HEK293 (cell line): ENCODE data around the gene HCFC1.

Experiments
- CTCF ChIA-PET: fragments of 350-600 bp; formaldehyde crosslinking; extraction: SDS; loops from one replicate; lab custom pipeline; 2021; ENCODE audit warnings: antibody characterized with exemption; lab: Yijun Ruan, JAX
- POLR2A ChIA-PET: fragments of 300-600 bp; formaldehyde crosslinking; extraction: SDS; loops from one replicate; lab custom pipeline; 2020; ENCODE audit warnings: antibody characterized with exemption, inconsistent platforms; lab: Yijun Ruan, JAX
- H3K27ac ChIP-seq: fragments of 200-500 bp; sonication (Bioruptor generic); 2 replicates; pipeline ENCODE4 v1.5.1; 2014; ENCODE audit warnings: low read depth, low read length, control low read depth, inconsistent platforms; ENCODE audit errors: extremely low read depth
- H3K36me3 ChIP-seq, 2 experiments: fragments of 200-500 bp in 1 of 2; sonication (Bioruptor generic) in 1 of 2; 1 replicate in 1 of 2; 2 replicates in 1 of 2; pipeline ENCODE4 v1.5.1; 2014 to 2017; ENCODE audit warnings: inconsistent platforms in 2 of 2, low read length in 2 of 2; ENCODE audit not compliant: control insufficient read depth in 2 of 2, insufficient read depth in 1 of 2
- H3K4me1 ChIP-seq: fragments of 200-500 bp; sonication (Bioruptor generic); 2 replicates; pipeline ENCODE4 v1.5.1; 2014; ENCODE audit warnings: mild to moderate bottlenecking, low read length, inconsistent platforms; ENCODE audit not compliant: control insufficient read depth, insufficient read depth
- H3K4me3 ChIP-seq: 2 replicates; pipeline ENCODE4 v1.5.1; 2011; ENCODE audit warnings: low read depth, mild to moderate bottlenecking, control low read depth, low read length, moderate library complexity
- H3K9me3 ChIP-seq: fragments of 200-500 bp; sonication (Bioruptor generic); 2 replicates; pipeline ENCODE4 v1.5.1; 2014; ENCODE audit warnings: low read depth, low read length, inconsistent platforms; ENCODE audit not compliant: control insufficient read depth, insufficient read depth
- AEBP2 ChIP-seq: fragments of 450-650 bp; formaldehyde crosslinking; IDR thresholded peaks from 2 replicates; pipeline ENCODE4 v1.5.1; 2016; ENCODE audit warnings: missing biosample characterization, missing genetic modification characterization, borderline replicate concordance
- BCL6B ChIP-seq: fragments of 450-650 bp; formaldehyde crosslinking; IDR thresholded peaks from 2 replicates; pipeline ENCODE4 v1.5.1; 2017; ENCODE audit warnings: missing biosample characterization, missing genetic modification characterization
- KLF1 ChIP-seq: fragments of 450-650 bp; formaldehyde crosslinking; IDR thresholded peaks from 2 replicates; pipeline ENCODE4 v1.5.1; 2016; ENCODE audit warnings: missing biosample characterization, missing genetic modification characterization
- PATZ1 ChIP-seq: fragments of 450-650 bp; formaldehyde crosslinking; IDR thresholded peaks from 2 replicates; pipeline ENCODE4 v1.5.1; 2016; ENCODE audit warnings: missing biosample characterization, missing genetic modification characterization
- SALL2 ChIP-seq: fragments of 450-650 bp; formaldehyde crosslinking; IDR thresholded peaks from 2 replicates; pipeline ENCODE4 v1.5.0; 2017; ENCODE audit warnings: missing biosample characterization, mild to moderate bottlenecking, missing genetic modification characterization, borderline replicate concordance
- YY1 ChIP-seq: fragments of 450-650 bp; formaldehyde crosslinking; IDR thresholded peaks from 2 replicates; pipeline ENCODE4 v1.5.1; 2018; ENCODE audit warnings: missing biosample characterization, missing genetic modification characterization
- ZBTB1 ChIP-seq: fragments of 450-650 bp; formaldehyde crosslinking; IDR thresholded peaks from 2 replicates; pipeline ENCODE4 v1.5.1; 2016; ENCODE audit warnings: missing biosample characterization, missing genetic modification characterization
- ZEB2 ChIP-seq: fragments of 450-650 bp; formaldehyde crosslinking; IDR thresholded peaks from 2 replicates; pipeline ENCODE4 v1.5.1; 2016; ENCODE audit warnings: missing biosample characterization, missing genetic modification characterization
- ZFHX2 ChIP-seq: fragments of 450-650 bp; formaldehyde crosslinking; conservative IDR thresholded peaks from 2 replicates; pipeline ENCODE4 v1.5.1; 2016; ENCODE audit warnings: missing biosample characterization, missing genetic modification characterization
- ZNF112 ChIP-seq: fragments of 450-650 bp; formaldehyde crosslinking; IDR thresholded peaks from 2 replicates; pipeline ENCODE4 v1.5.0; 2017; ENCODE audit warnings: missing biosample characterization, missing genetic modification characterization
- ZNF132 ChIP-seq: fragments of 450-650 bp; formaldehyde crosslinking; IDR thresholded peaks from 2 replicates; pipeline ENCODE4 v1.5.1; 2017; ENCODE audit warnings: missing biosample characterization, missing genetic modification characterization, borderline replicate concordance
- ZNF155 ChIP-seq: fragments of 450-650 bp; formaldehyde crosslinking; IDR thresholded peaks from 2 replicates; pipeline ENCODE4 v1.5.1; 2016; ENCODE audit warnings: missing biosample characterization, missing genetic modification characterization
- ZNF174 ChIP-seq: fragments of 450-650 bp; formaldehyde crosslinking; IDR thresholded peaks from 2 replicates; pipeline ENCODE4 v1.5.0; 2017; ENCODE audit warnings: missing biosample characterization, mild to moderate bottlenecking, missing genetic modification characterization
- ZNF211 ChIP-seq: fragments of 450-650 bp; formaldehyde crosslinking; IDR thresholded peaks from 2 replicates; pipeline ENCODE4 v1.5.1; 2016; ENCODE audit warnings: low read depth, missing biosample characterization, missing genetic modification characterization
- ZNF214 ChIP-seq: fragments of 450-650 bp; formaldehyde crosslinking; IDR thresholded peaks from 2 replicates; pipeline ENCODE4 v1.5.1; 2017; ENCODE audit warnings: missing biosample characterization, mild to moderate bottlenecking, missing genetic modification characterization, borderline replicate concordance
- ZNF341 ChIP-seq: fragments of 450-650 bp; formaldehyde crosslinking; IDR thresholded peaks from 2 replicates; pipeline ENCODE4; 2016; ENCODE audit warnings: low read depth, missing biosample characterization, missing genetic modification characterization
- ZNF398 ChIP-seq: fragments of 450-650 bp; formaldehyde crosslinking; IDR thresholded peaks from 2 replicates; pipeline ENCODE4 v1.5.1; 2017; ENCODE audit warnings: missing biosample characterization, missing genetic modification characterization
- ZNF501 ChIP-seq: fragments of 450-650 bp; formaldehyde crosslinking; IDR thresholded peaks from 2 replicates; pipeline ENCODE4 v1.5.1; 2016; ENCODE audit warnings: missing biosample characterization, missing genetic modification characterization
- ZNF560 ChIP-seq: fragments of 450-650 bp; formaldehyde crosslinking; IDR thresholded peaks from 2 replicates; pipeline ENCODE4 v1.5.1; 2017; ENCODE audit warnings: missing biosample characterization, missing genetic modification characterization, borderline replicate concordance
- ZNF600 ChIP-seq: fragments of 450-650 bp; formaldehyde crosslinking; IDR thresholded peaks from 2 replicates; pipeline ENCODE4 v1.5.1; 2016; ENCODE audit warnings: missing biosample characterization, missing genetic modification characterization
- ZNF623 ChIP-seq: fragments of 450-650 bp; formaldehyde crosslinking; IDR thresholded peaks from 2 replicates; pipeline ENCODE4 v1.5.1; 2016; ENCODE audit warnings: missing biosample characterization, missing genetic modification characterization
- ZNF670 ChIP-seq: fragments of 450-650 bp; formaldehyde crosslinking; IDR thresholded peaks from 2 replicates; pipeline ENCODE4 v1.5.1; 2016; ENCODE audit warnings: missing biosample characterization, missing genetic modification characterization, low read depth
- ZNF701 ChIP-seq: fragments of 450-650 bp; formaldehyde crosslinking; IDR thresholded peaks from 2 replicates; pipeline ENCODE4 v1.5.1; 2016; ENCODE audit warnings: missing biosample characterization, missing genetic modification characterization
- ZNF791 ChIP-seq: fragments of 450-650 bp; formaldehyde crosslinking; IDR thresholded peaks from 2 replicates; pipeline ENCODE4 v1.5.1; 2016; ENCODE audit warnings: missing biosample characterization, missing genetic modification characterization
- ZSCAN5A ChIP-seq: fragments of 450-650 bp; formaldehyde crosslinking; IDR thresholded peaks from 2 replicates; pipeline ENCODE4 v1.5.1; 2016; ENCODE audit warnings: missing biosample characterization, missing genetic modification characterization

The HCFC1 gene

GRCh38 chrX:153928846-153929245 lies 42.8 kb downstream of the HCFC1 start:
- POLR2A ChIA-PET = interaction anchor here (0.6 to 4.2 kb wide), 31 partner anchors 8 to 241 kb away, joined by 3 to 67 read pairs (median 5); partner anchors contain the start of genes HCFC1, IDH3G, L1CAM and RENBP
- Histone ChIP-seq H3K36me3 (peaks cover 23 to 47% of the 10 kb centered on the region in 2 experiments), H3K4me3 (no peak overlapping the region; the same call in 1 of the 2 replicates), H3K9me3 (no peaks in the 10 kb centered on the region), H3K4me1 (peaks cover 13% of the 10 kb centered on the region), H3K27ac (peak overlapping the region; percentile 62)
- TF ChIP-seq KLF1 (tag by site-specific recombination) (peak; percentile 56), ZFHX2 (tag by site-specific recombination) (0 out of 2 replicates have a peak, but pooled peaks have one; percentile 30), ZNF398 (tag by site-specific recombination) (no peak), ZNF341 (tag by site-specific recombination) (peak; percentile 43; the same call in 1 of the 2 replicates), ZNF623 (no peak), ZNF600 (tag by site-specific recombination) (peak; percentile 4; the same call in 1 of the 2 replicates)
- CTCF ChIA-PET = interaction anchor here (0.6 to 14.7 kb wide), 5 partner anchors 11 to 219 kb away, joined by 3 to 267 read pairs (median 4); partner anchors contain the start of gene RENBP

GRCh38 chrX:153927922-153928760 lies 43.5 kb downstream of the HCFC1 start:
- H3K4me3 ChIP-seq = peak overlapping the region; percentile 66
- peak overlapping the region; percentile 95 for H3K27ac ChIP-seq
- ChIA-PET CTCF (interaction anchor here (0.6 to 14.7 kb wide), 10 partner anchors 12 to 218 kb away, joined by 3 to 267 read pairs (median 3); partner anchors contain the start of genes PLXNB3 and RENBP), POLR2A (interaction anchor here (0.6 to 4.2 kb wide), 34 partner anchors 9 to 457 kb away, joined by 3 to 67 read pairs (median 5); partner anchors contain the start of genes HCFC1, IDH3G, L1CAM and RENBP)
- H3K9me3 ChIP-seq = no peaks in the 10 kb centered on the region
- peaks cover 10% of the 10 kb centered on the region for H3K4me1 ChIP-seq
- H3K36me3 ChIP-seq = peaks cover 19 to 42% of the 10 kb centered on the region in 2 experiments
- TF ChIP-seq ZNF132 = no peak
- no peak for TF ChIP-seq ZNF112 (tag by site-specific recombination)
- no peak for TF ChIP-seq BCL6B (tag by site-specific recombination)
- no peak for TF ChIP-seq ZNF670 (tag by site-specific recombination)
- no peak for TF ChIP-seq ZNF560 (tag by site-specific recombination)
- TF ChIP-seq ZNF211 (tag by site-specific recombination) = no peak
- TF ChIP-seq AEBP2 = no peak
- no peak for TF ChIP-seq ZNF701 (tag by site-specific recombination)
- no peak for TF ChIP-seq ZNF501 (tag by site-specific recombination)
- no peak for TF ChIP-seq ZNF155 (tag by site-specific recombination)
- TF ChIP-seq ZNF214 (tag by site-specific recombination) = no peak
- no peak for TF ChIP-seq SALL2 (tag by site-specific recombination)
- peak; percentile 70 for TF ChIP-seq ZEB2 (tag by site-specific recombination)
- TF ChIP-seq ZSCAN5A (tag by site-specific recombination) = no peak
- peak; percentile 28 for TF ChIP-seq PATZ1 (tag by site-specific recombination)
- no peak for TF ChIP-seq ZNF174 (tag by site-specific recombination)
- no peak for TF ChIP-seq ZBTB1 (tag by site-specific recombination)
- peak; percentile 54; the same call in 1 of the 2 replicates for TF ChIP-seq YY1 (tag by site-specific recombination)
- TF ChIP-seq ZNF791 (tag by site-specific recombination) = no peak
